Measurements from ENCODE around the gene ESPN.

GRCh38 chr1:6477039-6477820 lies 52.7 kb downstream of the ESPN start:
- TF ChIP-seq POLR2A (IDR thresholded peaks at IDR 0.05; ENCODE audit: extremely low read depth, insufficient read length) (no peak), CTCF (IDR thresholded peaks at IDR 0.05; ENCODE audit: low read depth, low read length) (no peak), MAX (IDR thresholded peaks at IDR 0.05; ENCODE audit: low read depth, low read length) (no peak)
